COLO829 (cell line): Measurements from ENCODE around the gene C20orf204.

ENCODE experiments used
- DNase-seq: peaks from one replicate; pipeline ENCODE4 v3.0.0; 2012; ENCODE audit warnings: low spot score

Gene C20orf204

DNA sequence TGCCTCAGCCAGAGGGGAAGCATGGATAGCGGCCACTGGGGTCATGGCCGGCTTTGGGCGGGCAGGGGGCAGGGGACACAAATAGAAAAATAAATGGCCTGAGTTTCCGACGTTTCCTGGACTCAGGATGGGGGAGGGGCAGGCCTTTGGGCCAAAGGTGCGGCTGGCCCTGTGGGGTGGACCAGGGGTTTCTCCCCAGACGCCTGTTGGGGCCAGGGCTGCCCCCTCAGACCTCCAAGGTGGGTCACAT is 20.6 kb downstream of the C20orf204 start:
- DNase-seq = no peak

DNA sequence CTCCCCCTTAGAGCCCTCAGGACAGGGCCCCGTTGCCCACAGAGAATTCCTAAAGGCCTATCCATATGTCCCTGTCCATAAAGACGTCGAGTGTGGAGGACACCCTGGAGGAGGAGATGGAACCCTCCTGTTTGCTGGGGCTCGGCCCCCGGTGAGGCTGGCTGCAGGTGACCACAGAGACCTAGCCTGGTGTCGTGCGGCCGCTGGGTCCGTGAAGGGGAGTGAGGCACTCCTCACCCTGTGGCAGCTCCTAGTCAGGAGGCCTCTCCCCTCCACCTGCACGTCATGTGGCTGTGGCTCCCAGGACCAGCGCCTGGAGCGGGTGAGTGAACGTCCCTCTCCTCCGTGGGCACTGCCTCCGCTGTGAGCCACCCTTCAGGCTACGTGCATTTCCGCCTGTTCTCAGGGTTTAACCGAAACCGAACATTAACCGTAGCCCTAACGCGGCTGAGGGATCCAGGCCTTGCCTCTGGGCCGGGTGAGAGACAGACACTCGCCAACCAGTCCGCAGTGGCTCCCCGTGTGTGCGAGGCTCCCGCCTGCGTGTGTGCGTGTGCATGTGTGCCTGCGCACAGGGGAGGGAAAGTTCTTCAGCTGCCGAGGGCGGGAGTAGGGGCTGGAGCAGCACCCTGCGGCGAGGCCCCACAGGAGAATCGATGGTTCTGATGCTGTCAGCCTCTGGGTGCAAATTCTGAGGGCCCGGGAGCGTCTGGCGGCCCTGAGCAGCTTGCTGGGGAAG is 21.1 kb downstream of the C20orf204 start:
- DNase-seq = no peak

DNA sequence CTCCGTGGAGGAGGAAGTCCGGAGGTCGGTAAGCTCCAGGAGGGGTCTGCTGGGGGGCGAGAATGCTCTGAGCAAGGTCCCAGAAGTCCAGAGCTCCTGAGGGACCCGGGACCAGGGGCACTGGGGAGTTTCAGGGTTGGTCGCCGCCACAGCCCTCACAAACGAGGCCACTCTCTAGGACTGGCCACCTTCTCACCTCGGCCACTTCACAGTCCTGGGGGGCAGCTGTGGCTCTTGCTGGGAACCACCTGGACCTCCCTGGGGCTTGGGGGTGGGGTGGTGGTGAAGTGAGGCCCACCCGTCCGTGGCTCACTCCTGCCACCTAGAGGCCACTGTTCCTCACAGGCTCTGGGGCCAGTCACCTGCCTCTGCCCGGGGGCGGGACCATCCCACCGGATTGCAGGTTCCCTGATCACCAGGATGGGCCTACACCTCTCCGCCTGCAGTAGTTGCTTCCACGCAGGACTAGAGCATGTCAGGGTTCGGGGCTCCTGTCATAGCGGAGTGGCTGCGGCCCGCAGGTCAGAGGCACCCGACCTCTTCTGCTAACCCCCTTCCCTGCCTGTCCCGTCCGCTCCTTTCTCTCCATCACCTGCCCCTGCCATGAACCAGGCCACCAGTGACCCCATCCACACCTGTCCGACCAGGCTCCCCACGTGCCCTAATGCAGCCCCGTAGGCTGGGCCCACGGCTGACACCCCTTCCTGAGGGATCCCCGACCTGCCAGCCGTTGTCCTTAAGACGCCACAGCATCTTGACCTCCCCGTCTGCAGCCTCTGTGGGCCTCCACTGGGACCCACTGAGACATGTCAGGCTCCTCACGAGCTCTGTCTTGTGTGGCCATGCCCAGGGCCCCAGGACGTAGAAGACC is 21.9 kb downstream of the C20orf204 start:
- DNase-seq = peak; percentile 64

GRCh38 chr20:64058536-64058935 is 22.6 kb downstream of the C20orf204 start:
- DNase-seq = no peak

DNA sequence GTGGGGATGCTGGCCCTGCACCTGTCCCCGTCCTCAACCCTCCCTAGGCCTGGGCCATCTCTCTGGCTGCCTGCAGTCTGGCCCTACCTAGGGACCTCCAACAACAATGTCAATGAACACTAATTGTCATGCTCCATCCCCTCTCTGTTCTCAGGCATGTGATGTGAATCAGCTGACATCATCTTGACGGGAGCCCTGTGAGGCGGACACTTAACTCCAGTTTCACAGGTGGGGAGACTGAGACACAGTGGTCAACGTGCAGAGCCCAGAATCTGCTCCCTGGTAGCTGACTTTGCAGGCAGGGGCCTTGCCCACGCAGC is 26.3 kb downstream of the C20orf204 start:
- no peak for DNase-seq

DNA sequence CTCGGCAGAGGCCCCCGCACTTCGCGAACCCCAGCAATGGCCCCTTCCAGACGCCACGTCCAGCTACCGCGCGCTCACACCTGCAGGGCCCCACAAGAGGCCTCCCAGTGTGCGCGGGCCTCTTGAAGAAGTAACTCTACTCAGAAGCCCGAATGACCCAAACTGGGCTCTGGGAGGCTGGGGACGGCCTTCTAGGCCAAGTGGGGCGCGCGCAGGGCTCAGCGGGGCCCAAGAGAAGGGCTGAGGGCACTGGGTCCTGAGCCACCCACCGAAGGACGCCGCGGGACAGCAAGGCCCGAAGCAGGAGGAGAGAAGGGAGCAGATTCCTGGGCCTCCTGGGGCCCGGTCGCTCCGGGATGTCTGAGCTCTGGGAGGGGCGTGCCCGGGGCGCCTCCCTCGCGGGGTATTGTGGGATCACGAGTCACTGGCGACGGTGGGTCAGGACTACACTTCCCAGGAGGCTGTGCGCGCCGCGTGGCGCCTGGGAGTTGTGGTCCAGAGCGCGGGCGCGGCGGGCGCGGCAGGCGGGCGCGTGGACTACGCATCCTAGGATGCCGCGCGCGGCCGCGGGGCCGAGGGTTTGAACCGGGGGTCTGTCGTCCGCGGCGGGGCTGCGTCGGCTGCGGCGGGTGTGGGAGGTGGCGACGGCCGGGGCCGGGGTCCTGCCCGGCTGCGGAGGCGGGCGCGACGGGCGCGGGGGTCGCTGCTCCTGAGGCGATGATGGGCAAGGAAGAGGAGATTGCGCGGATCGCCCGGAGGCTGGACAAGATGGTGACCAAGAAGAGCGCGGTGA is 26.8 kb downstream of the C20orf204 start, which contains the start of gene TCEA2:
Gene TCEA2 (plus strand): TSS at position 603 of the 793 bp plus-strand sequence. CDS start 115 bp downstream, at position 718.
- DNase-seq = peak; percentile 98

DNA sequence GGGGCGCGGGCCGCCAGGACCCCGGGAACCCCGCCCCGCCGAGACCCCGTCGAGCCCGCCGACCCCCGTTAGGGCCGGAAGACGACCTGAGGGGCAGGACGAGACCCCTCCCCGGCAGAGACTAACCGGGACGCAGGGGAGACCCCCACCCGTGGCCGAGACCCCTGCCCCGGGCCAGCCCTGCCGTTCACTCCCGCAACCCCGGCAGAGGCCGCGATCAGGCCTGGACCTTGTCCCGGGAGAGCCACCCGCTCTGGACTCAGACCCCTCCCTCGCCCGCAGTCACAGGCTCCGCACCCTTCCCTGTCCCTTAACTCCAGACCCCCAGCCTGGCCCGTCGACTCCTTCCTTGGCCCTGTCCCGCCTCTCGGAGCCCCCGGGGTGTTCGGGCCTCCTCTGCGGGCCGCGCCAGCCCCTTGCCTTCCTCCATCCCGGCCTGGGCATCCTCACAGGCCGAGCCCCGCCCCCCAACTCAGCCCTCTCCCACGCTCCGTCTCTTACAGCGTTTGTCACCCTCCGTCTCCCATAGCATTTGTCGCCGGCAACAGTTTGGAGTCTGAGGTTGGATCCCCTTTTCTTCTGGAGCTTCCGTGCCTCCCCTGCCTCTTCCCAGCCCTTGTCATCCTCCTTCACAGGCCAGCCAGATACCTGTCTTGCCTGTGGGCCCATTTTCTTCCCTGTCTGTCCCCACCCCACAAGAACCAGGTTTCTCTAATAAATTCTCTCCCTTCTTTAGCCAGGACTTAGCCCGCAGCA is 27.6 kb downstream of the C20orf204 start:
- DNase-seq = no peak

DNA sequence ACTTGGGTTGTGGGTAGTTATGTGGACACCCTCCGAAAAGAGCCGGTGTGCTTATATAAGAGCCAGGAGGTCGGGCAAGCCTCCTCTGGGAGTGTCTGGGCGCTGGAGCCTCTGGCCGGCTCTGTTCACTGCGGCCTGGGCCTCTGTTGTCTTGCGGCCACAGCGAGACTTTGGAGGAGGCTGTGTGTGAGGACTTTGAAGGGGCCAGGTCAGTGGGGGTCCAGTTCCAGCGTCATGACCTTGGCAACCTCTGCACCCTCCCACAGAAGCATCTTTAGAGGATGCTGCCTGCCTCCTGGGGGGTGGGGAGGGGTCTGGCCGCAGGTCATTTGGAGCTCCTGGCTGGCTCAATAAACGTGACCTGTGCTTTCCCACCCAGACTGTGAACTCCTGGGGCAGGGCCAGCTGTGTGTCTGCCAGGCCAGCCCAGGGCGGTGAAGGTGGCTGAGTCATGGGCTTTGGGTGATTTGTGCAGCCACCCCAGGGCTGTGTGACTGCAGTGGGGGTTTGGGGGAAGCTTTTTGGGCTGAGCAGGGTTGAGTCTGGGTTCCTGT is 28.2 kb downstream of the C20orf204 start:
- no peak for DNase-seq

DNA sequence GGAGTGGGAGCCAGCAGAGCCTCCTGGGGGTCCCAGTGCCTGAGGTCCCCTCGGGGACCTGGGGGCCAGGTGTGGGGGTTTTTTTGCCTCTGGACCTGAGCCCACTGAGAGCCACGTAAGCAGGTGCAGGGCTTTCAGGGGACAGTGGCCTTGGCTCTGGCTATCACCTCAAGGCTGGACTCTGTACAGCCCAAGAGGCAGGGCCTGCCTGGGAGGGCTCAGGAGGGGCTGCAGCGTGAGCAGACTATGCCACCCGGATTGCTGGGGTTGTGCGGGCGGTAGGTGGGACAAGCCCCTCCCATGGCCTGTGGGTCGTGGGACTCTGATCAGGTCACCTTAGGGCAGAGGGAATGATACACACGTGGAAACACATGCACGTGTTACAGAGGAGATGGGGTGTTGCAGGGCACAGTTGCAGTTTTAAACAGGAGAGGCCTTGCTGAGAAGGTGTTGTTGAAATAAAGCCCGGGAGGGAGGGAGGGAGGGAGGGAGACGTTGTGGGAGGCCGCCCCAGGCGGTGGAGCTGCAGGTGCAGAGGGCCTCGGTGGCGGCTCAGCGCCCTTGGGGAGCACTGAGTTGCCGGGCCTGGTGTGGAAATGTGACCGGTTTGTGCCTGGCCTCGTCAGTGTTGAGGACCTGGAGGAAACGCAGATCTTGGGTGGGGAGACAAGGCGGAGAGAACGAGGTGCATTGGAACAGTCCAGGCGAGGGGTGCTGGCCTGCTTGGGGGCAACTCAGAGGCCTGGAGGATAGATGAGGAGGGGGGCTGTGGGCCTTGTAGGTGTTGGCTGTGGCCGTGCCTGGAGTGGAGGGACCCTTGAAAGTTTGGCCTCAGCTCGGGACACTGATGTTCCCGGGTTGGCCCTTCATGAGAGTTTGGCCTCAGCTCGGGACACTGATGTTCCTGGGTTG is 29.3 kb downstream of the C20orf204 start:
- no peak for DNase-seq

GRCh38 chr20:64065974-64066343 is 30.0 kb downstream of the C20orf204 start:
- DNase-seq = no peak

GRCh38 chr20:64067005-64067632 is 31.1 kb downstream of the C20orf204 start:
- DNase-seq = no peak

DNA sequence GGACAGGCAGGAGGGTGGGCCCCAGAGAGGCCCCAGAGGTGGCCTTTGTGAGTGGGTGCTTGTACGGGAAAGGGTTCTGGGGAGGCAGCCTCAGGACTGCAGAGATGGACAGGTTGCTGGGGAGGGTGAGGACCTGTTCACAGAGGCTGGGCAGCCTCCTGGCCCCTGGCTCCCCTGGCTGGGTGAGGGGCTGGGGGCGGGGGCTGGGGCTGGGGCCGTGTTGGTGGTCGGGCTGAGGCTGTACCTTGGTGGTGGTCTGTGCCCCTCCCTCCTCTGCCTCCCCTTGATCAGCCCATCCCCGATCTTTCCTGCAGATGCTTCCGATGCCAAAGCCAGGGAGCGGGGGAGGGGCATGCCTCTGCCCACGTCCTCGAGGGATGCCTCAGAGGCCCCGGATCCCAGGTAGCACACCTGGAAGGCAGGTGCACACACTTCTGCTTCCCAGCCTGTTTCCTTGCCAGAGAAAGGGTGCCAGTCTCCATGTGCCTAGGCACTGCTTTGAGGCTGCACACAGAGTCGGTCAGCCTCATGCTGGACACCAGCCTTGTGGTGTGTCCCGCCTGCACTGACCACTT is 31.8 kb downstream of the C20orf204 start:
- no peak for DNase-seq

- no peak for DNase-seq
These were observed 32.6 kb downstream of the C20orf204 start for GRCh38 chr20:64068386-64069208.

DNA sequence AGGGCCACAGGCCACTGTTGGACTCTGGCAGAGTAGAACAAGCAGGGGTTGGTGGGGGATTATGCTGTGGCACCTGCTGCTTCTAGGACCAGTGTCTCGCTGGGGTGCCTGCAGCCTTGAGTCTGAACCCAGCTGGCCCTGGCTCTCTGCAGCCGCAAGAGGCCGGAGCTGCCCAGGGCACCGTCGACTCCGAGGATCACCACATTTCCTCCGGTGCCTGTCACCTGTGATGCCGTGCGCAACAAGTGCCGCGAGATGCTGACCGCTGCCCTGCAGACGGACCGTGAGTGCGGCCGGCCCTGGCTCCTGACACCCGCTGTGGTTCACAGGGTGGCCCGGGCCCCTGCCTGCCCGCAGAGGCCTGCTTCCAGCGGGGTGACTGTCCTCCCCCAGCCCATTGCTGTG is 33.2 kb downstream of the C20orf204 start:
- DNase-seq = no peak

DNA sequence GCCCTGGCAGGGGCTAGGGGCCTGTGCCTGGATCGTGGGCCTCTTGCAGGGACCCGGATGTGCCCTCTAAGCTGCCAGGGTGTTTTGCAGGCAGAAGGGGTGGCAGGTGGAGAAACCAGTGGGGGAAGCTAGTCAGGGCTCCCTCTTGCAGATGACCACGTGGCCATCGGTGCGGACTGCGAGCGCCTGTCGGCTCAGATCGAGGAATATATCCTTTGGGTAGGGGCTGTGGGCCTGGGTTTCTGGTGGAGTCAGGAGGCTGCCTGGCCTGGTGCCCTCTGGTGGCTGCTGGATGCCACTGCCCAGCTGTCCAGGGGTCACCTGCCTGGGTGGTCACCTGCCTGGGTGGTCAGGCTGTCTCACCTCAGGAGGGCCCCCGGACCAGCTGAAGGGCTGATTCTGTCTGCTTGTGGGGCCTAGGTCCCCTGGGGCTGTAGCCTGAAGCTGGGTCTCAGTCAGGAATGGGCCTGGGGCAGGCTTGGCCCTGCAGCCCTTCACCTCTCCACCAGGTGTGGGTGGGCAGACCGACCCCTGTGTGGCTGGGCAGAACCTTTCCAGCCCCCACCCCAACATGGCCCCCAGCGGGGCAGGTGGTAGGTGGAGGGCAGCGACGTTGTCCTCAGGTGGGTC is 33.7 kb downstream of the C20orf204 start:
- DNase-seq = peak; percentile 53

GRCh38 chr20:64070244-64070993 is 34.4 kb downstream of the C20orf204 start:
- DNase-seq = no peak
